Kidney (tissue), 14 donors: ENCODE measurements around the gene MAD1L1. TPM values are rescaled to one million over a fixed set of nuclear protein-coding genes. Genes with fewer than 3 reads are reported as not detected.

Experiments
- DNase-seq, 5 donors: peaks; one replicate each; pipeline ENCODE4 v3.0.0-alpha.2; 2013 to 2020
- FAIRE-seq: peaks from 2 replicates; lab custom pipeline; 2012; peaks lifted over from hg19 to GRCh38; lab: Jason Lieb, UNC
- H3K27ac ChIP-seq, 2 donors: one replicate each; pipeline ENCODE4 v1.7.0; 2013; ENCODE audit warnings: low read depth in 2 of 2, low read length in 2 of 2, inconsistent platforms in 1 of 2
- H3K27me3 ChIP-seq: one replicate; pipeline ENCODE4 v1.7.1; 2013; ENCODE audit warnings: low read length, inconsistent platforms; ENCODE audit not compliant: control insufficient read depth, insufficient read depth
- H3K36me3 ChIP-seq, 3 donors: one replicate each; pipeline versions ENCODE4 v1.7.0 to v1.7.1; 2013; ENCODE audit warnings: low read length in 3 of 3, control low read depth in 1 of 3, inconsistent platforms in 1 of 3; ENCODE audit not compliant: insufficient read depth in 3 of 3, control insufficient read depth in 2 of 3
- H3K4me1 ChIP-seq, 3 donors: one replicate each; pipeline versions ENCODE4 v1.7.0 to v1.7.1; 2013; ENCODE audit warnings: low read length in 3 of 3, inconsistent platforms in 1 of 3, low read depth in 1 of 3; ENCODE audit not compliant: control insufficient read depth in 2 of 3, insufficient read depth in 2 of 3
- H3K4me3 ChIP-seq, 3 donors: one replicate each; pipeline versions ENCODE4 v1.7.0 to v1.8.1; 2013; ENCODE audit warnings: low read length in 3 of 3, control low read depth in 1 of 3, inconsistent platforms in 1 of 3
- H3K9ac ChIP-seq, 3 donors: one replicate each; pipeline versions ENCODE4 v1.7.0 to v1.7.1; 2013; ENCODE audit warnings: low read length in 3 of 3, control low read depth in 1 of 3, inconsistent platforms in 1 of 3
- H3K9me3 ChIP-seq, 3 donors: one replicate each; pipeline versions ENCODE4 v1.7.0 to v1.7.1; 2013; ENCODE audit warnings: low read length in 3 of 3, control low read depth in 1 of 3, inconsistent platforms in 1 of 3; ENCODE audit not compliant: control insufficient read depth in 2 of 3, insufficient read depth in 1 of 3
- intact Hi-C: fragments of 100-400 bp; cut with DNase I; formaldehyde crosslinking; loops from one replicate; pipeline ENCODE4 v1.11.1; 2022
- polyA plus RNA-seq: library from polyadenylated mRNA; stranded (reverse); fragments of 350-450 nt; fragmentation: Illumina TruSeq; extraction: RNeasy Lipid Tissue Mini Kit (QIAGEN cat#74804); gene quantifications from one replicate; pipeline ENCODE4 v1.2.3, GENCODE V29; 2014; ENCODE audit warnings: low read depth, low replicate concordance; ENCODE audit not compliant: insufficient read depth
- total RNA-seq: library from RNA; stranded (reverse); fragmentation: NEBNext Ultra II Directional; extraction: Animal tissue kit (Norgen Biotek cat#: 25700); gene quantifications from one replicate; pipeline ENCODE4 v1.2.1, GENCODE V29; 2021
- TF ChIP-seq, protein P1 (sequence below): IDR thresholded peaks from 3 replicates; pipeline ENCODE4 v1.5.1; 2012; ENCODE audit warnings: mild to moderate bottlenecking, moderate library complexity, borderline replicate concordance; ENCODE audit not compliant: insufficient read depth; ENCODE audit errors: extremely low read depth
- donor health status: control.
- donor health status: control.
- donor health status: control.
- donor health status: control.
- donor health status: control.
- donor health status: DM: yes; HTN: yes; CAD: no.
- donor health status: Normal renal cell carcinoma (clear cell type).

The MAD1L1 gene
- total and polyA plus RNA-seq, 2 donors from 2014 or later: 33.2 to 45.2 TPM

DNA sequence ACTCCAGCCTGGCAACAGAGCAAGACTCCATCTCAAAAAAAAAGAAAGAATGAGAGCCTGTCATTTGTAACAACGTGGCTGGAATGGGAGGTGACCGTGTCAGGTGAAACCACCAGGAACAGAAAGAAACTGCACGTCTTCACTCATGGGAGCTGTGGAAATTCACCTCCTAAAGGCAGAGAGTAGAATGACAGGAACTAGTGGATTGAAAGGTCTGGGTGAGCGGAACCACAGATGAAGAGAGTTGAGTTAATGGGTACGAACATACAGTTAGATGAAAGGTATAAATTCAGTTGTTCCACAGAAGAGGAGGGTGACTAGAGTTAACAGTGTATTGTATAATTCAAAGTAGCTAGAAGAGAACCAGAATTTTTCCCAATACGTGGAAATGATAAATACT lies 78.6 kb downstream of the MAD1L1 start:
- FAIRE-seq: no peak
- intact Hi-C loops: no loop called here
- H3K27me3 ChIP-seq: no peaks in the 10 kb centered on the region

DNA sequence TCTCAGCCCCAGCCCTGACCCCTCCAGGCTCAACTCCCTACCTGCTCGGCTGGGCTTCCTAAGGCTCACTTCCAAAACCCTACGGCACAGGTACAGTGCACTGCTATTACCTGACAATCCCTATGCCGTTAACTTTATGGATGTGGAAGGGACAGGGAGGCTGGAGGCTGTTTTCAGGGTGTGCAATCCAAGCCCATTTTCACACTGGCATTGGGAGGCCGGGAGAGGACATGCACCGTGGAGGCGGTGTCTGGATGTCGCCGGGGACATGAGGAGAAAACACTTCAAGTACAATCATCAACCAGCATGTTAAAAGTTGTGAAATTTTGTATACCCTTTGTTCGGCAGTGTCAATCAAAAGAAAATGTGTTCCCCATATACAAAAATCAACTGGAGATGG lies 80.1 kb downstream of the MAD1L1 start:
- Histone ChIP-seq H3K27me3 (no peaks in the 10 kb centered on the region), H3K4me1 (peaks cover 0 to 2% (median 0%) of the 10 kb centered on the region in 3 donors), H3K9ac (no peak overlapping the region), H3K9me3 (no peaks in the 10 kb centered on the region), H3K4me3 (no peak overlapping the region), H3K27ac (no peak overlapping the region), H3K36me3 (no peaks in the 10 kb centered on the region)
- DNase-seq (peak in 1 of 5 donors; percentile 38), FAIRE-seq (no peak)
- intact Hi-C loops: no loop called here
- TF ChIP-seq, protein P1, sequence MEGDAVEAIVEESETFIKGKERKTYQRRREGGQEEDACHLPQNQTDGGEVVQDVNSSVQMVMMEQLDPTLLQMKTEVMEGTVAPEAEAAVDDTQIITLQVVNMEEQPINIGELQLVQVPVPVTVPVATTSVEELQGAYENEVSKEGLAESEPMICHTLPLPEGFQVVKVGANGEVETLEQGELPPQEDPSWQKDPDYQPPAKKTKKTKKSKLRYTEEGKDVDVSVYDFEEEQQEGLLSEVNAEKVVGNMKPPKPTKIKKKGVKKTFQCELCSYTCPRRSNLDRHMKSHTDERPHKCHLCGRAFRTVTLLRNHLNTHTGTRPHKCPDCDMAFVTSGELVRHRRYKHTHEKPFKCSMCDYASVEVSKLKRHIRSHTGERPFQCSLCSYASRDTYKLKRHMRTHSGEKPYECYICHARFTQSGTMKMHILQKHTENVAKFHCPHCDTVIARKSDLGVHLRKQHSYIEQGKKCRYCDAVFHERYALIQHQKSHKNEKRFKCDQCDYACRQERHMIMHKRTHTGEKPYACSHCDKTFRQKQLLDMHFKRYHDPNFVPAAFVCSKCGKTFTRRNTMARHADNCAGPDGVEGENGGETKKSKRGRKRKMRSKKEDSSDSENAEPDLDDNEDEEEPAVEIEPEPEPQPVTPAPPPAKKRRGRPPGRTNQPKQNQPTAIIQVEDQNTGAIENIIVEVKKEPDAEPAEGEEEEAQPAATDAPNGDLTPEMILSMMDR: no peak

More for the DNA sequence above, 78.6 kb downstream of the MAD1L1 start:
- peaks cover 0 to 6% (median 5%) of the 10 kb centered on the region in 3 donors for H3K4me1 ChIP-seq
- H3K36me3 ChIP-seq: no peaks in the 10 kb centered on the region
- H3K9ac ChIP-seq: no peak overlapping the region
- H3K4me3 ChIP-seq: no peak overlapping the region
- no peaks in the 10 kb centered on the region for H3K9me3 ChIP-seq
- no peak overlapping the region for H3K27ac ChIP-seq
- DNase-seq: no peak
- TF ChIP-seq, protein P1: no peak

DNA sequence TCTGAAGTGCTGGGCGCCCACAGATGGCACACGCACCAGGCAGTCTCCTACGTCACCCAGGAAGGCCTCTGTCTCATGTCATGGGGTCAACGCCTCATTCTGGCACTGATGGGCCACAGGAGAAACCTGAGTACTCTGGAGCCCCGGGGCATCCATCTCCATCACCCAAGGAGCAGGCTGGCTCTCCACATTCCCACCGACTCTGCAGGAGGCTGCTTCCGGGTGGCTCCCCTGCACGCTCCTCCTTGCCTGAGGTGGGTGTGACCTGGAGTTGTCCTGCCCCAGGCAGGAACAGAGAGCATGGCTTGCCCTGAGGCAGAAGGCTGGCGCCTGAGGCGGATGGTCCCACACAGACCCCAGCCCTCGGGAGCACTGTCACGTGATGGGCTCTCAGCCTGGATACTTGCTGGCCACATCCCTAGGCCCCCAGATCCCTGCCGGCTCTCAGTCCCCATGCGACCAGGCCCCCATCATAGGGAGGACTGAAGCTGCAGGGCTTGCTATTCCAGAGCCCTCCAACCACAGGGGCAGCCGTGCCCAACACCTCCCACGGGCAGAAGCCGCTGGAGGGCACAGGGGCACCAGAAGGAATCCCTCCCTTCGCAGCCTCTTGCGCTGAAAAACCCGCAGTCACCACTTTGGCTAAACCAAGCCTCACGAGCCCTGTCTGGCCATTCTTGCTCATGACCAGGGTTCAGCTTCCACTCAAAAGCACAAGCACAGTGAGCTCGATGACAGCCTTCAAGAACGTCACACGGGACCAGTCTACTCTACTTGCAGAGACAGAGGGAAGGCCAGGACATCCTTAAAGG lies 80.7 kb downstream of the MAD1L1 start:
- no peaks in the 10 kb centered on the region for H3K27me3 ChIP-seq
- H3K27ac ChIP-seq: no peak overlapping the region
- no peaks in the 10 kb centered on the region for H3K36me3 ChIP-seq
- FAIRE-seq (no peak), DNase-seq (peak in 2 of 5 donors; percentile 48 to 60)
- TF ChIP-seq, protein P1: no peak
- H3K4me3 ChIP-seq: no peak overlapping the region
- no peaks in the 10 kb centered on the region for H3K9me3 ChIP-seq
- no peaks in the 10 kb centered on the region for H3K4me1 ChIP-seq
- intact Hi-C loops: no loop called here
- no peak overlapping the region for H3K9ac ChIP-seq
